Iris pigment epithelial cell (primary cell): ENCODE measurements around the gene EFNB1.
"Not testable (repeated sequence)": the region's sequence is repeated elsewhere in the genome, so short reads cannot be mapped to it uniquely, and the experiment has no call there.

Source experiments
- DNase-seq: peaks from one replicate; pipeline ENCODE4 v3.0.0-alpha.2; 2011; ENCODE audit warnings: low read depth

Gene EFNB1

GRCh38 chrX:68828740-68829581, at the start of gene EFNB1:
EFNB1 (plus strand) TSS chrX:68829021; CDS start chrX:68829777, 756 bp downstream.
- peak; percentile 97 for DNase-seq

DNA sequence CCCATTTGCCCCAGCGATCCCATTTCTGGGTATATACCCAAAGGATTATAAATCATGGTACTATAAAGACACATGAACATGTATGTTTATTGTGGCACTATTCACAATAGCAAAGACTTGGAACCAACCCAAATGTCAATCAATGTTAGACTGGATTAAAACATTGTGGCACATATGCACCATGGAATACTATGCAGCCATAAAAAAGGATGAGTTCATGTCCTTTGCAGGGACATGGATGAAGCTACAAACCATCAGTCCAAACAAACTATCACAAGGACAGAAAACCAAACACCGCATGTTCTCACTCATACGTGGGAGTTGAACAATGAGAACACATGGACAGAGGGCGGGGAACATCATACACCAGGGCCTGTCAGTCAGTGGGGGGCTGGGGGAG, 47.5 kb upstream of the EFNB1 start:
- DNase-seq = not testable (repeated sequence)

DNA sequence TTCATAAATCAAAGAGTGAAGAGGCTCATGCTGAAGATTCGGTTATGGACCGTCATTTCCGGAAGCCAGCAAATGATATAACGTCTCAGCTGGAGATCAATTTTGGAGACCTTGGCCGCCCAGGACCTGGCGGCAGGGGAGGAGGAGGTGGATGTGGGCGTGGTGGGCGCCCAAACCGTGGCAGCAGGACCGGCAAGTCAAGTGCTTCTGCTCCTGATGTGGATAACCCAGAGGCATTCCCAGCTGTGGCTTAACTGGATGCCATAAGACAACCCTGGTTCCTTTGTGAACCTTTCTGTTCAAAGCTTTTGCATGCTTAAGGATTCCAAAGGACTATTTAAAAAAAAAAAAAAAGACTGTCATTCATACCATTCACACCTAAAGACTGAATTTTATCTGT, 44.0 kb upstream of the EFNB1 start:
- no peak for DNase-seq

GRCh38 chrX:68786581-68786980, 42.2 kb upstream of the EFNB1 start:
- DNase-seq = not testable (repeated sequence)

DNA sequence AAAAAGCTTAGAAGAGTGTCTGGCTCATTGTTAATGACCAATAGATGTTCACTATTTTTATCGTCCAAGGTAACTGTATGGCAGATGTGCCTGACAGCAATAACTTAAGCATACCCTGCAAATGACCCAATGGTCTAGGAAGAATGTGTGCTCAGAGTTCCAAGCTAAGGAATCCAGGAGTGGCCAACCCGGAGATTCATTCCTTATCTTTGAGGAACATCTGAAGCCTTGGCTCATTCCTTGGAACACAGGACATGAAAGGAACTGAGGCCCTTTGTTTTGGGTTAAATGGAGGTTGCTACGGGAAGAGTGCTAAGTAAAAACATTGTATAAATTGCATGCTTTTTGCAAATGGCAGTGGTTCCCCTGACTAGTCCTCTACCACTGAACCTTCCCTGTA, 38.9 kb upstream of the EFNB1 start:
- no peak for DNase-seq

DNA sequence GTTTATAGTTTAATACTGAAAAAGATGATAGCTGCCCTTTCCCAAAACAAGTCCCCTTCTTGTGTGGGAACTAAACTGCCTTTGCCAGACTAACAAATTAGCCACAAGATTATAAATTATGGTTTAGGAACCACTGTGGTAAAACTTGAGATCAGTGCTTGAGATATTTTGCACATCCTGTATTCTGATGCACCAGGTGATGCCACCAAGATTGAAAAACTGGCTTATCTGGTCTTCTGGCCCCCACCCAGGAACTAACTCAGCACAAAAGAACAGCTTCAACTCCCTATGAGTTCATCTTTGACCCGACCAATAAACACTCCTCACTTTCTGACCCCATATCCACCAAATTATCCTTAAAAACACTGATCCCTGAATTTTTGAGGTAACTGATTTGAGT, 36.7 kb upstream of the EFNB1 start:
- no peak for DNase-seq

DNA sequence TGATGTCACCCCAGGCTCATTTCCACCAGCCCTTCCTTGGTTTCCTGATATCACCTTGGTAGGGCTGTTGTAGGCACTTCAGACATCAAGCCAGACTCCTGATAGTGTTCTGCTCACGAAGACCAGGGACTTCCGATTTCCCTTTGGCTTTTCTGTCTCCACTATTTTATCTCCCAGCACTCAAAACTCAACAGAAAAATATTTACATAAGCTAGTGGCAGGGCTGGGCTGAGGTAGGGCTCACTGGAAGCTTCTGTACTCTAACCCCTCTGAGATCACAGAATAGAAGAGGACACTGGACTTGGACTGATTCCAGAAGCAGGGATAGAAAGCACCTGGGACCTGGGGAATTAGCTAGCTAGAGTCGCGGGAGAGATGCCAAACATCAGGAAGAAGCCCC, 34.4 kb upstream of the EFNB1 start:
- DNase-seq = no peak

- DNase-seq = no peak
These were observed 33.1 kb upstream of the EFNB1 start for GRCh38 chrX:68795741-68796140.

DNA sequence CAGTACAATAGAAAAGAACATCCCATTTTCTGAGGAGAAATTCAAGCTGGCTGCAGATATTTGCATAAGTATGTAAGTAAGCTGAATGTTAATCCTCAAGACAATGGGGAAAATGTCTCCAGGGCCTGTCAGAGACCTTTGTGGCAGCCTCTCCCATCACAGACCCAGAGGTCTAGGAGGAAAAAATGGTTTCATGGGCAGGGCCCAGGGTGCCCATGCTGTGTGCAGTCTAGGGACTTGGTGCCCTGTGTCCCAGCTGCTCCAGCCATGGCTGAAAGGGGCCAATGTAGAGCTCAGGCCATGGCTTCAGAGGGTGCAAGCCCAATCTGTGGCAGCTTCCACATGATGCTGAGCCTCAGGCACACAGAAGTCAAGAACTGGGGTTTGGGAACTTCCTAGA, 30.4 kb upstream of the EFNB1 start:
- not testable (repeated sequence) for DNase-seq

DNA sequence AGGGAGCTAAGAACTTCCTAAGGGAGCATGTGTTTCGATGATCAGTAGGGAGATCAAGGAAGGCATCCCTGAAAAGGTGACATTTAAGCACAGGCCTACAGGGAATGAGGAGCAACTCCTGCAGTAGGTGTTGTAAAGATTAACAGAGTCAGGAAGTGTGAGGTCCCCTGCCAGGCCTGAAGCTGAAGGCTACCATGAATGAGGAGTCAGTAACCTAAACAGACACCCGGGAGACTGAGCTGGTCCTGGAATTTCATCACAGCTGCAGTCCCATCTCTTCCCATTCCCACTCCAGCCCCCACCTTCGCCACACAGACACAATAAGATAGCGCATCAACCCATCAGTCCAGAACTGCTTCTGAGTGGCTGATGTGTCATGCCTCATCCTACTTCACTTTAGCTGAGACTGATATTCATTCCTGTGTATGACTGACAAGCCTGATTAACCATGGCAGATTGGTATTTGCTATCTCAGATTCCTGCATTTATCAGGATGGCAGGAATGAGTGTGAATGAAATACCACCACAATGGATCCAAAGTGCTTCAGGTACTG, 27.0 kb upstream of the EFNB1 start:
- DNase-seq = no peak

GRCh38 chrX:68807818-68808217, 21.0 kb upstream of the EFNB1 start:
- DNase-seq = peak; percentile 15

- DNase-seq = peak; percentile 13
These were observed 20.0 kb upstream of the EFNB1 start for GRCh38 chrX:68808686-68809357.

DNA sequence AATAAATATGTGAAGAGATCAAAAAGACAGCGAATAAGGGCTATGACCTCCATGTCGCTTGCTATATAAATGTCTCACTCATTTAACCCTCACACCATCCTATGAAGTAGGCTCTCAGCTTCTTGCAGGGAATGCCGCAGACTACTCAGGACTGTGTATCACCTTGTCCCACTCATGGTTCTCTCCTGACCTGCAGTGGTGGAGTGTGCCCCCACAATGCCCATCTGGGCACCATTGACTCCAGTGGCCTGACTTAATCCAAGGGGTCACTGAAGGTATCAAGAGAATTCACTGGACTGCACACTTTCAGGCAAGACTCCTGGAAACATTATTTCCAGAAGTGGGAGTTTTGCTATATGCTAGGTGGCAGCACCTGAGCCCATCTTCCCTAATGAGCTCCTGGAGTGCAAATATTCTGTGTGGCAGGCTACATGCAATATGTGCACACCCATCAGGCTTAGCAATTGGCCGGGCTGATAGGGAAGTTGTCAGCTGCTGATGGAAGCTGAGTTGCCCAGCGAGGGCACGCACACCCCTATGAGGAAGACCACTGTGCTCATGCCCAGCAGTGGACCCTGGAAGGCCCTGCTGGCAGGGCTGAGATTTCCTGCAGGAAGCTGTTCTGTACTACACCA, 8.2 kb upstream of the EFNB1 start:
- no peak for DNase-seq

DNA sequence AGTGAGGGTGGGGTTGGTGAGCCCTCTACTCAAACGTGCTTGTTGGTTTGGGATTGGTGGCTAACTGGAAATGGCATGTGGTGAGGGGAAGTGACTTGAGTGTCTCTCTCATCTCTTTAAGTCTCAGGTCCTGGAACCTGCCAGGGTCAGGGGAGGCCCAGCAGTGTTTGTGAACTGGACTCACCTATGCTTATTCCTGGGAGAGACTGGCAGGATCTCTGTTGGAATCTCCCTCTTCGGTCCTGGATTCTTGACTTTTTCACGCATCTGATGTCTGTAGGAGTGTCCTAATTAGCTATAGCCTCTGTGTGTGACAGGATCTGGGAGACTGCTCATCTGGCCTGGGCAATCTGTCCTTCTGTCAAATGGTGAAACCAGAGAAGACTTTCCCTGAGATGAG, 7.2 kb upstream of the EFNB1 start:
- DNase-seq = no peak

- peak; percentile 55 for DNase-seq
These were observed 6.0 kb upstream of the EFNB1 start for GRCh38 chrX:68822641-68823410.

DNA sequence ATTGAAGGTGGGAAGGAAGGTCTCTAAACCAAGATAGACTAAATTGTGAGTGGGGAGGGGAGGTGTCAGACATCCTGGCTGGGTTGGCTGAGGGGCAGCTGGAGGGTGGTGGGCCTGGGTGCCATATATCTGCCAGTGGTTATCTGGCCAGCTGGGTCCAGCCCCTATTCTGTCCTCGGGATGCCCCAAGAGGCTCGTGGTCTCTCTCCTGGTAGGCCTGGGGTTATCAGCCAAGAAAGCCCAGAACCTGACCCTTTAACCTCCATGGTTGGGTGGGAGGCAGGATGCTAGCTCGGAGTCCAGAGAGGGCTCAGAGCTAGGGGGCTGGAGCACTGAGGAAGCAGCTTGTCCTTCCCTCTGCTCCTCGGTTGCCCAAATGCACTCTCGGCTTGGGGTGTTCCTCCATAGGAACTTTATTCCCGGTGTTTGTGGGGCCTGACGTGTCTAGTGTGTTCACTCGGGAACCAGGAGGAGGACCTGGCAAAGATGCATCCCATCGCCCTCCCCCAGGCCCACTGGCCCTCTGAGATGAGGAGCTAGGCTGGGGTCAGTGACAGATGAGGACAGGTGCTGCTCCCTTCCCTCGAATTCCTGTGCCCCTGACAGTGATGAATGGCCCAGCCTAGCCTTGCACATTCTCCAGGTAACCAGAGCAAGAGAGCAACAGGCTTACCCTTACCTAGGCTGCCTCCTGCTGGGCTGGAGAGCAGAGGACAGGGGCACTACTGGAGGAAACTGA, 5.2 kb upstream of the EFNB1 start:
- no peak for DNase-seq

DNA sequence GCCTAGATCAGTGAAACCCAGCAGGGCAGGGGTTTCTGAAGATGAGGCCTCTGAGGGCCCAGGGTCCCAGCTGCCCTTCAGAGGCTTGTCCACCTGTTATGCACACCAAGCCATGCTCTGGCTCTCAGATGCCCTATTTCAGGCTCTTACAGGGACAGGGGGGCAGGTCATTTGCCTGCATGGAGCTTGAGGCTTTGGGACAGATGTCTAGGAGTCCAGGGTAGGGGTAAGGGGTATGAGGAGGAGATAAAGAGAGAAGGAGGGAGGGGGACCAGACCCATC, 4.7 kb upstream of the EFNB1 start:
- DNase-seq = no peak

DNA sequence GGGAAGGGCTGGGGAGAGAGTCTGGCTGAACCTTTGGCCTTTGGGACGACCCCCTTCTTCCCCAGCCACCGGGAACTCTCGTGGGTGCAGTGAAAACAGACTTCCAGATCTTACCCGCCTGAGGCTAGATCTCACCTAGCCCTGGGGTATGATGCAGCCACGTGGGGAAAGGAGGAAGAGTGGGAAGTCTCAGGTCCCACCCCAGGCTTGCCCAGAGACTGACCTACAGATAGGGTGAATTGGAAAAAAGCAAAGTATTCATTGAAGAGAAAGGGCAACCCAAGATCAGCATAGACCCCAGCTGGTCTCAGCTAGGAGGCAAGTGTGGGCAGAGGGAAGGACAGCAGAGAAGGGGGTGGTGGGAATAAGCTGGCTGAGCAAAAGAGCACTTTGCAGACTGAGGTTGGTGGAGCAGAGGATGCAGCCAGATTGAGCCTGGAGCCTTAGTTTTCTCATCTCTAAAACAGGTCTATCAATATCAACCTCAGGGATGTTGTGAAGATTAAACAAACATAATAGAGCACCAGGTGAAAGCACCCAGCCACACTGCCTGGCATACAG, 4.2 kb upstream of the EFNB1 start:
- no peak for DNase-seq

DNA sequence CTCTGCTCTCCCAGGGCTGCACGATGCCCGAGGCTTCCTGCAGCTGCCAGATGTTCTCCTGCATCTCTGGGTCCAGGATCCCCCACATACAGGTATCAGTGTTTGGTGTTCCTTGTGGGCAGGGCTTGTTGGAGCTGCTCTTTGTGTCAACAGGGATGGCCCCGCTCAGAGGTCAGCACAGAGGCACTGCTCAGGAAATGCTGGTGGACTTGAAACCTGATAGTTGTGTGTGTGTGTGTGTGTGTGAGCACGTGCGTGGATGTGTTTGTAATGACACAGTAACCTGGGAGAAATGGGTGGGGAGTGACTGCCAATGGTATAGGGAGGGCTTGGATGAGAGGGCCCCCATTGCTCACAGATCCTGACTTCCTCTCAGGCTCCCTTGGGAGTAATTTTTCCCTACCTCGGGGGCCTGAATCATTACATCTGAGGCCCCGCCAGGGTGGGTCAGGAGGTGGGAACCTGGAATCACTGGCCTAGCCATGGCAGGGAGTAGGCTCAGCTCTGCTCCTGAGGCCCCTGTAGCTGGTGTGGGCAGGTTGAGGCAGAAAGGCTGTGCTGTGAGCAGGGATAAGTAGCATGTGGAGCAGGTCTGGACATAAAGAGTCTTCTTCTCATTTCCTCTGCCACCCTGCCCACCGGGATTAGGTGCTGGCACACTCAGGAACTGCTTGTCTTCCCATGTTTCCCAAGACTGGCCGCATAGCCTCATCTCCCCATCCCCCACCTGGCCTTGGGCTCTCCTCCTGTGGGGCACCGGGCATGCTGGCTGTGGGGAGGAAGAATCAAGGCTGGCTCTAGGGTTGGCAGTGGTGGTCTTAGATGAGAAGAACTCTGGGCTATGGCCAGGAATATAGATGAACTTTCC, 2.5 kb upstream of the EFNB1 start:
- no peak for DNase-seq

- DNase-seq = no peak
These were observed 1.6 kb upstream of the EFNB1 start for GRCh38 chrX:68827256-68827655.
